H9 (cell line): ENCODE data around the gene OSR1. TPM values are rescaled to one million over a fixed set of nuclear protein-coding genes. Genes with fewer than 3 reads are reported as not detected.

Experiments used
- DNase-seq: peaks from one replicate; pipeline ENCODE4 v3.0.0-alpha.2; 2017
- H2AFZ ChIP-seq: one replicate; pipeline ENCODE4 v1.6.1; 2013; ENCODE audit warnings: mild to moderate bottlenecking, low read length, control low read depth, moderate library complexity
- H2AK5ac ChIP-seq: 2 replicates; pipeline ENCODE4 v1.6.1; 2013; ENCODE audit warnings: low read length, control low read depth, mixed read lengths; ENCODE audit not compliant: insufficient read length
- H2BK120ac ChIP-seq: one replicate; pipeline ENCODE4 v1.6.1; 2013; ENCODE audit warnings: low read depth, mild to moderate bottlenecking, low read length, control low read depth, inconsistent platforms; ENCODE audit not compliant: poor library complexity, severe bottlenecking
- H2BK12ac ChIP-seq: 2 replicates; pipeline ENCODE4 v1.6.1; 2013; ENCODE audit warnings: low read length, control low read depth, mixed read lengths, low read depth; ENCODE audit not compliant: insufficient read length
- H2BK15ac ChIP-seq: 2 replicates; pipeline ENCODE4 v1.6.1; 2013; ENCODE audit warnings: low read depth, low read length, control low read depth
- H2BK20ac ChIP-seq: one replicate; pipeline ENCODE4 v1.6.1; 2013; ENCODE audit warnings: low read depth, mild to moderate bottlenecking, low read length, control low read depth, inconsistent platforms; ENCODE audit not compliant: poor library complexity, severe bottlenecking
- H2BK5ac ChIP-seq: 2 replicates; pipeline ENCODE4 v1.6.1; 2013; ENCODE audit warnings: low read length, control low read depth, mixed read lengths; ENCODE audit not compliant: insufficient read length
- H3K14ac ChIP-seq: 2 replicates; pipeline ENCODE4 v1.6.1; 2013; ENCODE audit warnings: low read length, control low read depth; ENCODE audit not compliant: insufficient read depth
- H3K18ac ChIP-seq: 2 replicates; pipeline ENCODE4 v1.6.1; 2013; ENCODE audit warnings: low read depth, mild to moderate bottlenecking, mixed read lengths, low read length, control low read depth; ENCODE audit not compliant: insufficient read length
- H3K23ac ChIP-seq: 2 replicates; pipeline ENCODE4 v1.6.1; 2013; ENCODE audit warnings: low read length, control low read depth, mixed read lengths, low read depth; ENCODE audit not compliant: insufficient read length
- H3K23me2 ChIP-seq: 2 replicates; pipeline ENCODE4 v1.6.1; 2013; ENCODE audit warnings: low read depth, mild to moderate bottlenecking, mixed read lengths, low read length, control low read depth; ENCODE audit not compliant: insufficient read length, poor library complexity, severe bottlenecking
- H3K27ac ChIP-seq: 2 replicates; pipeline ENCODE4 v1.5.1; 2013; ENCODE audit warnings: low read length, control low read depth, mixed read lengths, low read depth; ENCODE audit not compliant: insufficient read length
- H3K27me3 ChIP-seq: 2 replicates; pipeline ENCODE4 v1.6.1; 2013; ENCODE audit warnings: low read length, control low read depth, inconsistent platforms; ENCODE audit not compliant: insufficient read depth
- H3K4ac ChIP-seq: 2 replicates; pipeline ENCODE4 v1.6.1; 2013; ENCODE audit warnings: low read depth, mild to moderate bottlenecking, control low read depth, inconsistent platforms, low read length, moderate library complexity
- H3K4me1 ChIP-seq: 2 replicates; pipeline ENCODE4 v1.6.1; 2013; ENCODE audit warnings: low read length, control low read depth, inconsistent platforms; ENCODE audit not compliant: insufficient read depth
- H3K4me2 ChIP-seq: 2 replicates; pipeline ENCODE4 v1.6.1; 2013; ENCODE audit warnings: low read length, control low read depth, mixed read lengths; ENCODE audit not compliant: insufficient read length, insufficient read depth
- H3K56ac ChIP-seq: 2 replicates; pipeline ENCODE4 v1.6.1; 2013; ENCODE audit warnings: low read depth, mild to moderate bottlenecking, mixed read lengths, low read length, control low read depth; ENCODE audit not compliant: insufficient read length
- H3K79me1 ChIP-seq: 2 replicates; pipeline ENCODE4 v1.6.1; 2013; ENCODE audit warnings: low read depth, mild to moderate bottlenecking, moderate library complexity, low read length, control low read depth, inconsistent platforms; ENCODE audit not compliant: insufficient read depth, poor library complexity, severe bottlenecking
- H3K79me2 ChIP-seq: 2 replicates; pipeline ENCODE4 v1.6.1; 2013; ENCODE audit warnings: low read length, control low read depth, inconsistent platforms; ENCODE audit not compliant: insufficient read depth
- H3K9ac ChIP-seq: 2 replicates; pipeline ENCODE4 v1.6.1; 2013; ENCODE audit warnings: low read length, control low read depth, mixed read lengths; ENCODE audit not compliant: insufficient read length; ENCODE audit errors: extremely low read depth
- H3K9me3 ChIP-seq: one replicate; pipeline ENCODE4 v1.6.1; 2013; ENCODE audit warnings: low read depth, low read length, inconsistent platforms; ENCODE audit not compliant: control insufficient read depth
- H3T11ph ChIP-seq: one replicate; pipeline ENCODE4 v1.6.1; 2013; ENCODE audit warnings: mild to moderate bottlenecking, low read length, control low read depth, inconsistent platforms
- H4K20me1 ChIP-seq: one replicate; pipeline ENCODE4 v1.6.1; 2013; ENCODE audit not compliant: control insufficient read depth, insufficient read length, insufficient read depth
- H4K5ac ChIP-seq: 2 replicates; pipeline ENCODE4 v1.6.1; 2013; ENCODE audit warnings: low read depth, mild to moderate bottlenecking, mixed read lengths, low read length, control low read depth; ENCODE audit not compliant: insufficient read length
- H4K8ac ChIP-seq: replicated peaks from 2 replicates; pipeline ENCODE4 v1.6.1; 2013; ENCODE audit warnings: low read length, control low read depth, mixed read lengths, low read depth; ENCODE audit not compliant: insufficient read length
- H4K91ac ChIP-seq: 2 replicates; pipeline ENCODE4 v1.6.1; 2013; ENCODE audit warnings: low read depth, mild to moderate bottlenecking, moderate library complexity, mixed read lengths, low read length, control low read depth; ENCODE audit not compliant: insufficient read length
- H3K27ac Mint-ChIP-seq, 3 experiments: 2 replicates in 2 of 3; 3 replicates in 1 of 3; pipeline ENCODE4 v1.8.0; 2020 to 2021; ENCODE audit warnings: mixed read lengths in 3 of 3, mild to moderate bottlenecking in 1 of 3, moderate library complexity in 1 of 3
- H3K27me3 Mint-ChIP-seq: 2 replicates; pipeline ENCODE4 v1.8.0; 2021; ENCODE audit warnings: low read depth, mild to moderate bottlenecking, moderate library complexity, mixed read lengths
- H3K36me3 Mint-ChIP-seq, 3 experiments: 2 replicates in 2 of 3; 3 replicates in 1 of 3; pipeline ENCODE4 v1.8.0; 2020 to 2021; ENCODE audit warnings: low read depth in 3 of 3, mixed read lengths in 3 of 3; ENCODE audit not compliant: insufficient read depth in 1 of 3
- H3K4me1 Mint-ChIP-seq, 2 experiments: 2 replicates each; pipeline ENCODE4 v1.8.0; 2020; ENCODE audit warnings: mixed read lengths in 2 of 2
- H3K4me3 Mint-ChIP-seq, 2 experiments: 2 replicates in 1 of 2; 3 replicates in 1 of 2; pipeline ENCODE4 v1.8.0; 2020 to 2021; ENCODE audit warnings: mild to moderate bottlenecking in 2 of 2, mixed read lengths in 2 of 2, moderate library complexity in 1 of 2
- H3K9me3 Mint-ChIP-seq, 2 experiments: 2 replicates in 1 of 2; 3 replicates in 1 of 2; pipeline ENCODE4 v1.8.0; 2020; ENCODE audit warnings: mild to moderate bottlenecking in 2 of 2, mixed read lengths in 2 of 2, moderate library complexity in 1 of 2
- WGBS: extraction: QIAGEN DNeasy Blood & Tissue Kit; methylation state at CpG from one replicate; pipeline ENCODE4 v1.1.7; 2013; ENCODE audit warnings: missing lambda C conversion rate, low lambda C conversion rate, mixed read lengths; ENCODE audit not compliant: insufficient read length; ENCODE audit errors: extremely low coverage; 5-methylcytosine and 5-hydroxymethylcytosine counted together
- total RNA-seq: library from RNA; stranded (reverse); gene quantifications from 2 replicates; pipeline ENCODE4 v1.2.1, GENCODE V29; 2021
- TF ChIP-seq, protein P1 (sequence below): fragments of 200-600 bp; sonication (generic); conservative IDR thresholded peaks from 3 replicates; pipeline ENCODE4 v1.8.0; 2021; ENCODE audit warnings: antibody characterized with exemption, mild to moderate bottlenecking

OSR1 gene
- total RNA-seq, 1 experiment from 2014 or later = 0.35 TPM

GRCh38 chr2:19351899-19352697, 6.3 kb downstream of the OSR1 start:
- Mint-ChIP-seq H3K36me3 (peaks cover 0 to 4% (median 0%) of the 10 kb centered on the region in 3 experiments; a peak in 1 of 7 replicates), H3K27me3 (peaks cover 90% of the 10 kb centered on the region), H3K4me1 (peaks cover 27 to 39% of the 10 kb centered on the region in 2 experiments), H3K9me3 (no peaks in the 10 kb centered on the region; a peak in 3 of 5 replicates), H3K4me3 (peak overlapping the region; percentile 25 to 70), H3K27ac (no peak overlapping the region; a peak in 1 of 7 replicates)
- H4K91ac ChIP-seq = no peak overlapping the region
- no peaks in the 10 kb centered on the region for H4K20me1 ChIP-seq
- H3K4me1 ChIP-seq = no peaks in the 10 kb centered on the region
- no peak overlapping the region for H2BK20ac ChIP-seq
- H3K56ac ChIP-seq = no peak overlapping the region
- H3K79me1 ChIP-seq = no peaks in the 10 kb centered on the region
- H3K27ac ChIP-seq = no peak overlapping the region
- H2AFZ ChIP-seq = no peak overlapping the region
- TF ChIP-seq, protein P1, sequence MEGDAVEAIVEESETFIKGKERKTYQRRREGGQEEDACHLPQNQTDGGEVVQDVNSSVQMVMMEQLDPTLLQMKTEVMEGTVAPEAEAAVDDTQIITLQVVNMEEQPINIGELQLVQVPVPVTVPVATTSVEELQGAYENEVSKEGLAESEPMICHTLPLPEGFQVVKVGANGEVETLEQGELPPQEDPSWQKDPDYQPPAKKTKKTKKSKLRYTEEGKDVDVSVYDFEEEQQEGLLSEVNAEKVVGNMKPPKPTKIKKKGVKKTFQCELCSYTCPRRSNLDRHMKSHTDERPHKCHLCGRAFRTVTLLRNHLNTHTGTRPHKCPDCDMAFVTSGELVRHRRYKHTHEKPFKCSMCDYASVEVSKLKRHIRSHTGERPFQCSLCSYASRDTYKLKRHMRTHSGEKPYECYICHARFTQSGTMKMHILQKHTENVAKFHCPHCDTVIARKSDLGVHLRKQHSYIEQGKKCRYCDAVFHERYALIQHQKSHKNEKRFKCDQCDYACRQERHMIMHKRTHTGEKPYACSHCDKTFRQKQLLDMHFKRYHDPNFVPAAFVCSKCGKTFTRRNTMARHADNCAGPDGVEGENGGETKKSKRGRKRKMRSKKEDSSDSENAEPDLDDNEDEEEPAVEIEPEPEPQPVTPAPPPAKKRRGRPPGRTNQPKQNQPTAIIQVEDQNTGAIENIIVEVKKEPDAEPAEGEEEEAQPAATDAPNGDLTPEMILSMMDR = no peak
- no peak overlapping the region for H4K8ac ChIP-seq
- H2BK120ac ChIP-seq = no peak overlapping the region
- no peak overlapping the region for H3K4ac ChIP-seq
- no peak overlapping the region for H3K14ac ChIP-seq
- no peak overlapping the region for H2BK15ac ChIP-seq
- H3K27me3 ChIP-seq = peaks cover 78% of the 10 kb centered on the region
- H3K23ac ChIP-seq = no peak overlapping the region
- H3K9ac ChIP-seq = no peak overlapping the region
- no peaks in the 10 kb centered on the region for H3K9me3 ChIP-seq
- no peak for DNase-seq
- no CpG with 5 or more reads among the region's 29 CpGs for WGBS
- H3K79me2 ChIP-seq = no peaks in the 10 kb centered on the region
- H3K18ac ChIP-seq = no peak overlapping the region
- H2AK5ac ChIP-seq = no peak overlapping the region
- H4K5ac ChIP-seq = no peak overlapping the region
- no peak overlapping the region for H3T11ph ChIP-seq
- peak overlapping the region; percentile 0 for H3K4me2 ChIP-seq
- H3K23me2 ChIP-seq = peaks cover 8% of the 10 kb centered on the region
- H2BK5ac ChIP-seq = no peak overlapping the region
- H2BK12ac ChIP-seq = no peak overlapping the region
